HL-60/S4 treated with phorbol 12-myristate 13-acetate at 8.2 ng/mL for 4 days and 3 days (cell line): ENCODE measurements around the gene KIRREL3.
"Not testable (repeated sequence)": the region's sequence is repeated elsewhere in the genome, so short reads cannot be mapped to it uniquely, and the experiment has no call there.

Source experiments
- in situ Hi-C: fragments of 300-500 bp; cut with MboI; formaldehyde crosslinking; loops from 2 replicates; pipeline ENCODE4 v1.15.0; 2022; ENCODE audit warnings: low sequenced_read_pairs

The KIRREL3 gene

DNA sequence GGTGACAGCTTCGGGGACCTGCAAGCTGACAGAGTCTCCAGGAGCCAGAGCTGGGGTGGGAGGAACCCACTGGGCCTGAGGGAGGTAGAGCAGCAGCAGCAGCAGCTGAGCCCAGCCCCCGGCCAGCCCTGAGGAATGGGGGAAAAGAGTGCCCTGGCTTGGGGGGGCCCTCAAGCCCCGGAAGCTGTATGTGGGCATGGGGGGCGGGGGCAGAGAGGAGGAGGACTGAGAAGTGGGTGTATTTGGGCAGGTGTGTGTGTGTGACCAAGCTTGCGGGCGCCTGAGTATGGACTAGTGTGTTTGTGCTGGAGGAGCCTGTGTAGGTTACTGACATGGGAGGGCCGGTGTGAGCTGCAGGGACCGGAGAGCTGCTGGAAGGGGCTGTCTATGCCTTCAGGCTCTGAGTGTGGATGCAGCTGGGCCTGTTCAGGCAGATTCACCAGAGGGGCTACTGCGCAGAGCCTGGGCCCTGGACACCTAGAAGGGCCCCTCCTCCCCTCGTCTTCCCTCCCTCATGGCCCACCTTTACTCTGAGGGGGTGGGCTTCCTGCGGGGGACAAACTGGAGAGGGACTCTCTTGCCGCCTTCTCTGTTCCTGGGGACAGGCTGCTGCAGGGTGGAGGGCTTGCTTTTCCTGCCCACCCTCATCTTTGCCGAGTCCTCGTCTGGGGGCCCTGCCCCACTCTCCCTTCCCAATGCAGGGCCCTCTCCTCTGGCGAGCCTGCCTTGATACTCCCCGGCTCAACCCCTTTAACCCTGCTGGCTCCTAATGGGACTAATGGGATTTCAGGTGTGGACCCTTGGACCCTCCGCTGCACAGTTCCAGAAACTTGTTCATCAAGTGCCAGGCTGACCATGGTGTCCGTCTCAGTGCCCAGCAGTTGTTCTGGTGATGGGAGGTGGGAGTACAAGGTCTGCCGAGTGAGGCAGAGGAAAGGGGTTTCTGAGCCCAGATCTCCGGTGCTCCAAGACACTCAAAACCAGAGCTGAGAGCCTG, 616.9 kb downstream of the KIRREL3 start:
- in situ Hi-C loops, result no loop called here

DNA sequence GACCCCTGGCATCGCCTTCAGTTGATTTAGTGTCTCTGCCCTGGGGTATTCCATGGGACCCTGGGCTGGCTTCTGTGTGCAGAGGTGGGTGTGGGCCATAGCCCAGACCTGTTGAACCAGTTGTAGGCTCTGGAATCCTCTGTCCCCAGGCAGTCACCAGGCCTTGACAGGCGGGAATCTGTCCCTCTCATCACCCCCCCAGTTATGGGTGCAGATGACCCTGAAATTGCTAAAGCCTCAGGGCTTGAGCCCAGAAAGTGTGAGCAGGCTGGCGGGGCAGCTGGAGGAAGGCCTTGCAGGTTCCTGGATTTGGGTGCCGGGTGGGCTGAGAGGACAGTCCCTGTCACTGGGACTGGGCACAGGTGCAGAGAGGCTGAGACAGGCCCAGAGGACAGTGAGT, 617.9 kb downstream of the KIRREL3 start:
- in situ Hi-C loops, result not testable (repeated sequence)

DNA sequence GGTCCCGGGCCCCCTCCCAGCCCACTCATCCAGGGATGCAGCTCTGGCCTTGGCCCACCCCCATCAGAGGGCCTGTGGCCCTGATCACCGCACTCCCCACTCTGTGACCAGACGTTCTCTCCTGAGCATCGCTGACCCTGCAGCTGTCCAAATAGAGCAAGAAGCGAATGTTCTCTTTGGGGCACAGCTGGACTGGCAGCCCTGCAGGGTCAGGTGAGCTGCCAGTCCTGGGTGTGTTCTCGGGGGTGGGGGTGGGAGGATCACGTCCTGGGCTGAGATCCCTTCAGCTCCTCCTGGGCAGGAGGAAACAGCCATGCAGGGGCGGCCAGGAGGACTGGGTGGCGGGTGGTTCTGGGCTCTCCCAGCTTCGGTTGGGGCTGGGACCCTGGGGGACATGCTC, 618.6 kb downstream of the KIRREL3 start:
- in situ Hi-C loops, result not testable (repeated sequence)

GRCh38 chr11:126380909-126381308, 619.7 kb downstream of the KIRREL3 start:
- in situ Hi-C loops, result no loop called here

- in situ Hi-C loops, result no loop called here
Observed at GRCh38 chr11:126378763-126379162, 621.8 kb downstream of the KIRREL3 start.

GRCh38 chr11:126375726-126376125, 624.8 kb downstream of the KIRREL3 start:
- in situ Hi-C loops, result no loop called here

DNA sequence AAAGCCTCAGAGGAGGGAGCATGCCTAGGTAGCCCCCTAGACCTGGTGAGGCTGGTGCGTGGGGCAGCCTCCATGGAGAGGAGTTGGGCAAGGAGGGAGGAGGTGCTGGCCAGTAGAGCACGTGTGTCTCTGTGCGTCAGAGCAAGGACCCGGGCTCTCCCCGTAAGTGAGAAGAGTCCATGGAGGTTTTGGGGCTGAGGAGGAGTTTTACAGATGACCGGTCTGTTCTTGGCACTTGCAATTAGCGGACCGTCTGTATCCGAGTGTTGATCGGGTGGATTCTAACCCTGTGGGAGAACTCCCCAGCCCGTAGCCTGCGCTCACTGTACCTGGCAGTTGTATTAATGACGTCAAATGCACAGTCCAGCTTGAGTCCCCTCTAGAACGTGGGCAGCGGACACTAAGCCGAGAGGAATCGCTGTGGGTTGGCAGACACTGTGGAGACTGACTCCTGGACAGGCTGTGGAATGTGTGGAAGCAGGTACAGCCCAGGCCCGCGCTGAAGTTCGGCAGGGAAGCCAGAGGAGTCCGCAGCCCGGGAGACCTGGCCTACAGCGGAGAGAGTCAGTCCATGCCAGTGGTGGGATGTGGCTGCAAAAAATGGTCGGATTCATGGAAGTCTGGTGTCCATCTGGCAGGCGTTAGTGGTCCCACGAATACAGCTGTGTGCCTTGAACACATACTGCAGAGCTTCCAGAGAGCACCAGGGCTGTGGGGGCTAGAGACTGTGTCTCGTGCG, 625.8 kb downstream of the KIRREL3 start:
- in situ Hi-C loops, result not testable (repeated sequence)

DNA sequence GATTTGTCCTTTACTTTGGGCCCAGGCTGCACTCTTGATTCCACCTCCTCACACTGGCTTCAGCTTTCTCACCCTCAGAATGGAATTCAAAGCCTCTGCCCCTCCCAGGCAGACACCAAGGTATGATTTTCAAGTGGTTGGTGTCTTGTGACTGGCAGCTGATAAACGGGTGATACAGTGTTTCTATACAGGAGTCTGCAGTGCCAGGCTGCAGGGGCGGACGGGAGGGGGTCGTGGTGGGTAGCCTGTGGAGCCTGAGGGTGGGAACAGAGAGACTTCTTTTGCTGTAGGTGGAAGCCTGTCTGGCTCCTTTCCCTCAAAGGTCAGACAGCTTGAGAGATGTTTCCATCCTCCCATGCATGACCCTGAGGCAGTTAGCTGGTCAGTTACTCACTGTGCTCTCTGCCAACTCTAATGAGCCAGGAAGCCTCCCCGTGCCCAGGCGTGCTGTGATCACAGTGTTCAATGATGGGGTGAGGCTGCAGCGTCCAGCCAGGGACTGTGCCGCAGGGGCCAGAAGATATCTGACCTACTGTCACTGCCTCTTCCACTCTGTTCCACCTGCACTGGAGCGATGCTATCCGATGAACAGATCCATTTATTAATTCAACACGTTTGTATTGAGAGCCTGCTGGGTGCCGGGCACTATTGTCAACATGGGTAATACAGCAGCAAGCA, 627.0 kb downstream of the KIRREL3 start:
- in situ Hi-C loops, result not testable (repeated sequence)
